Lower leg skin (tissue), 4 donors: Measurements from ENCODE around the gene RUFY4. TPM values are rescaled to one million over a fixed set of nuclear protein-coding genes. Genes with fewer than 3 reads are reported as not detected.
A peak's percentile ranks its signal among the peaks of the same experiment; 100 is the strongest.

ENCODE experiments used
- DNase-seq, 2 donors: peaks; one replicate each; pipeline ENCODE4 v3.0.0-alpha.2; 2019; ENCODE audit warnings: low spot score in 2 of 2
- H3K4me3 ChIP-seq: fragments of 200-600 bp; sonication (generic); 2 replicates; pipeline ENCODE4 v1.5.1; 2017; ENCODE audit warnings: mild to moderate bottlenecking, low read depth; ENCODE audit not compliant: poor library complexity, severe bottlenecking
- CTCF ChIP-seq, 3 donors: fragments of 450-650 bp; IDR thresholded peaks; one replicate each; pipeline ENCODE4 v1.5.1; 2016; ENCODE audit warnings: antibody characterized with exemption in 3 of 3, mild to moderate bottlenecking in 3 of 3, moderate library complexity in 2 of 3
- POLR2A ChIP-seq, 2 donors: fragments of 450-650 bp; IDR thresholded peaks; one replicate each; pipeline ENCODE4 v1.6.1; 2016 to 2017; ENCODE audit warnings: antibody characterized with exemption in 2 of 2, mild to moderate bottlenecking in 1 of 2, moderate library complexity in 1 of 2
- WGBS, 2 donors: methylation state at CpG; one replicate each; pipeline ENCODE4 v1.1.5; 2018; 5-methylcytosine and 5-hydroxymethylcytosine counted together
- intact Hi-C: fragments of 100-400 bp; cut with DNase I; formaldehyde crosslinking; loops from one replicate; pipeline ENCODE4 v1.15.0; 2023; ENCODE audit warnings: low total_unique reads
- total RNA-seq, 4 donors: library from RNA; depleted of rRNA; stranded (reverse); fragments of >200 nt; gene quantifications; one replicate each; pipeline ENCODE4 v1.1.0, GENCODE V29; 2016

RUFY4 gene
- total RNA-seq, 4 donors from 2014 or later: not detected

- H3K4me3 ChIP-seq: no peak overlapping the region
Observed at GRCh38 chr2:218022131-218022850, 46.8 kb upstream of the RUFY4 start.

GRCh38 chr2:218022851-218023530, 46.1 kb upstream of the RUFY4 start:
- DNase-seq: peak in 1 of 2 donors; percentile 73
- 81 to 91% methylated on average over 7 of the region's 7 CpGs for WGBS, 2 donors
- no peak overlapping the region for H3K4me3 ChIP-seq
- intact Hi-C loops: no loop called here
- TF ChIP-seq CTCF (IDR thresholded peaks at IDR 0.05): no peak
- TF ChIP-seq POLR2A (IDR thresholded peaks at IDR 0.05): no peak

More at GRCh38 chr2:218022131-218022850, 46.8 kb upstream of the RUFY4 start:
- 94 to 97% methylated on average over 10 of the region's 10 CpGs for WGBS, 2 donors
- intact Hi-C loops: no loop called here
- DNase-seq: peak in 1 of 2 donors; percentile 72
- no peak for TF ChIP-seq POLR2A (IDR thresholded peaks at IDR 0.05)
- no peak for TF ChIP-seq CTCF (IDR thresholded peaks at IDR 0.05)

GRCh38 chr2:218023636-218024035, 45.4 kb upstream of the RUFY4 start:
- peak in 1 of 2 donors; percentile 67 for DNase-seq
- no peak for TF ChIP-seq POLR2A (IDR thresholded peaks at IDR 0.05)
- no peak for TF ChIP-seq CTCF (IDR thresholded peaks at IDR 0.05)
- 37% methylated on average over 3 of the region's 3 CpGs for WGBS, 2 donors
- H3K4me3 ChIP-seq: no peak overlapping the region
- intact Hi-C loops: no loop called here

- peak in 1 of 2 donors; percentile 71 for DNase-seq
- intact Hi-C loops: no loop called here
- WGBS, 2 donors: 42 to 64% methylated on average over 2 of the region's 2 CpGs
- H3K4me3 ChIP-seq: no peak overlapping the region
- no peak for TF ChIP-seq CTCF (IDR thresholded peaks at IDR 0.05)
- TF ChIP-seq POLR2A (IDR thresholded peaks at IDR 0.05): no peak
Observed at GRCh38 chr2:218024336-218024735, 44.7 kb upstream of the RUFY4 start.

- intact Hi-C loops: no loop called here
- 78 to 88% methylated on average over 2 of the region's 2 CpGs for WGBS, 2 donors
- no peak overlapping the region for H3K4me3 ChIP-seq
Observed at GRCh38 chr2:218024871-218025270, 44.2 kb upstream of the RUFY4 start.

More at GRCh38 chr2:218024871-218025270, 44.2 kb upstream of the RUFY4 start:
- TF ChIP-seq POLR2A (IDR thresholded peaks at IDR 0.05) (no peak), CTCF (IDR thresholded peaks at IDR 0.05) (no peak)
- peak in 1 of 2 donors; percentile 72 for DNase-seq
